Stomach (tissue), 4 donors: ENCODE measurements around the gene ERC2.

Source experiments
- EP300 ChIP-seq: sonication (generic); formaldehyde crosslinking; IDR thresholded peaks from one replicate; pipeline ENCODE4 v1.6.1; 2017; ENCODE audit warnings: antibody characterized with exemption
- POLR2A ChIP-seq, 4 donors: fragments of 450-650 bp; IDR thresholded peaks; one replicate each; pipeline ENCODE4 v1.6.1; 2016; ENCODE audit warnings: antibody characterized with exemption in 4 of 4, control low read depth in 2 of 4, mild to moderate bottlenecking in 1 of 4, moderate library complexity in 1 of 4
- POLR2AphosphoS5 ChIP-seq, 3 donors: sonication (generic); formaldehyde crosslinking; IDR thresholded peaks; one replicate each; pipeline ENCODE4 v1.6.1; 2016; ENCODE audit warnings: antibody characterized with exemption in 3 of 3
- TF ChIP-seq, protein P1 (sequence below), 7 experiments: fragments of 450-650 bp in 4 of 7; fragments of 200-600 bp in 3 of 7; sonication (generic) in 3 of 7; IDR thresholded peaks; one replicate each; pipeline ENCODE4 v1.5.1; 2016 to 2019; ENCODE audit warnings: antibody characterized with exemption in 7 of 7, control low read depth in 2 of 7, mild to moderate bottlenecking in 1 of 7

GRCh38 chr3:55534876-55535275 is 933.4 kb downstream of the ERC2 start:
- TF ChIP-seq, protein P1, sequence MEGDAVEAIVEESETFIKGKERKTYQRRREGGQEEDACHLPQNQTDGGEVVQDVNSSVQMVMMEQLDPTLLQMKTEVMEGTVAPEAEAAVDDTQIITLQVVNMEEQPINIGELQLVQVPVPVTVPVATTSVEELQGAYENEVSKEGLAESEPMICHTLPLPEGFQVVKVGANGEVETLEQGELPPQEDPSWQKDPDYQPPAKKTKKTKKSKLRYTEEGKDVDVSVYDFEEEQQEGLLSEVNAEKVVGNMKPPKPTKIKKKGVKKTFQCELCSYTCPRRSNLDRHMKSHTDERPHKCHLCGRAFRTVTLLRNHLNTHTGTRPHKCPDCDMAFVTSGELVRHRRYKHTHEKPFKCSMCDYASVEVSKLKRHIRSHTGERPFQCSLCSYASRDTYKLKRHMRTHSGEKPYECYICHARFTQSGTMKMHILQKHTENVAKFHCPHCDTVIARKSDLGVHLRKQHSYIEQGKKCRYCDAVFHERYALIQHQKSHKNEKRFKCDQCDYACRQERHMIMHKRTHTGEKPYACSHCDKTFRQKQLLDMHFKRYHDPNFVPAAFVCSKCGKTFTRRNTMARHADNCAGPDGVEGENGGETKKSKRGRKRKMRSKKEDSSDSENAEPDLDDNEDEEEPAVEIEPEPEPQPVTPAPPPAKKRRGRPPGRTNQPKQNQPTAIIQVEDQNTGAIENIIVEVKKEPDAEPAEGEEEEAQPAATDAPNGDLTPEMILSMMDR (IDR thresholded peaks at IDR 0.05): no peak
- TF ChIP-seq POLR2A (IDR thresholded peaks at IDR 0.05) (no peak), EP300 (no peak), POLR2AphosphoS5 (IDR thresholded peaks at IDR 0.05) (no peak)
